Dermis blood vessel endothelial cell (primary cell): ENCODE data around the gene ELF5. TPM values are rescaled to one million over a fixed set of nuclear protein-coding genes. Genes with fewer than 3 reads are reported as not detected.

Experiments used
- DNase-seq: peaks from one replicate; pipeline ENCODE4 v3.0.0; 2010
- total RNA-seq: library from RNA; depleted of rRNA; stranded (reverse); fragments of >200 nt; gene quantifications from 2 replicates; pipeline ENCODE4 v1.2.3, GENCODE V29; 2014

Gene ELF5
- total RNA-seq, 1 donor from 2014 or later, result not detected

DNA sequence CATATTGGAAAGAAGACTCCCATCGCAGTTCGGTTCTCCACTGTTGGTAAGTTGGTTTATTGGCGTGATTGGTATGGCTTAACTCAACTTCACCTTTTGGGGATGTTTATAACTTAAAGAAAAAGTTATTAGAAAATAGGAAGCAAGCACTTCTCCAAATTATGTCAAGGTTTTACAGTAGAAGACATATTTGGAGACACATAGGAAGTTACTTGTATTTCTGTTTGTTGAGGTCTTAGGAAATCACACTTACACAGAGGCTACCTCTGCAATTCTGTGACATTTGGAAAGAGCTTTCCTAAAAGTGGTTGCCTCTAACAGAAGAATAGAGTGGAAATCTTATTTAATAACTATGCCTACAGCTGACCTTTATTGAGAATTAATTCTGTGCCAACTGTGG is 62.5 kb downstream of the ELF5 start:
- no peak for DNase-seq

DNA sequence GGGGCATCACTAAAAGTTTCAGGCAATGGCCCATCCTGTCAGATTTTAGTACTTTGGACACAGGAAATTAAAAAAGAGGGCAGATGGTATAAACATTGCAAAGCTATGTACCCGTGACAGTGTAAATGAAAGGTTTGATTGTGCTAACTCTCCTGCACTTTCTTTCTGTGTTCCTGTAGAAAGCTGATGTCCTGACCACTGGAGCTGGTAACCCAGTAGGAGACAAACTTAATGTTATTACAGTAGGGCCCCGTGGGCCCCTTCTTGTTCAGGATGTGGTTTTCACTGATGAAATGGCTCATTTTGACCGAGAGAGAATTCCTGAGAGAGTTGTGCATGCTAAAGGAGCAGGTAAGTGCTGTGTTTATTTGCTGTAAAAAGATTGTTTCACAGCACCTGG is 64.6 kb downstream of the ELF5 start:
- DNase-seq, result no peak

DNA sequence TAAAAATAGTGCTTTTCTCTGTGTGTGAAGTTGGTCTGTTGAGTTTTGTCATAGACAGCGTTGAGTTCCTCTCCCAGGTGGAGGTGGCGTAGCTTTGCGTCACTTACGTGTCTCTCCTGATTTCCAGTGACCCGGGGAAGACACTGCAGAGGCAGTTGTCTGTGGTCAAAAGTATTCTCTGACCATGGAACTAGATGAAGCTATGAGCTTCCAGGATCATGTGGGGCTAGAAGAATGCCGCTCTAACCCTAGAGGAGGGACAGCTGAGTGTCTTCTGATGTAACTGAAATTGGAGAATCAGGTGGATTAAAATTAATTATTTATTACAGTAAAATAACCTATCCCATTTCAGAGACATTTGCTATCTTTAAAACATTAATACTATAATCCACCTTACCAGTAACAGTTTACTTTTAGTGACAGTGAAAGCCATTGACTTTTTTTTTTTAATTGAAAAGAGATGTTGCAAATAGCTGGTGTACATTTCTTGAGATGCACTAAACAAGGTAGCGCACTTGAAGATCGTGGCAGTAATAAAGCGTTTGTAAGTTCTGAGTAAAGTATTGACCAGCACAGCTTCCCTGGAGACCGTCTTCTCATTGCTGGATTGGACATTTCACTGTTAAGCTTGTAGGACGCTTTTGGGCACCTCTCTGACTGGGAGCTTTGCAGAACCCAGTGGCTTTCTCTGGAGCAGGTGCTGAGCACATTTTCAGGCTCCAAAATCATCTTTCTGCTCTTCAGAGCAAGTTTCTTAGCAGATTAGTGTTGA is 65.2 kb downstream of the ELF5 start:
- no peak for DNase-seq

DNA sequence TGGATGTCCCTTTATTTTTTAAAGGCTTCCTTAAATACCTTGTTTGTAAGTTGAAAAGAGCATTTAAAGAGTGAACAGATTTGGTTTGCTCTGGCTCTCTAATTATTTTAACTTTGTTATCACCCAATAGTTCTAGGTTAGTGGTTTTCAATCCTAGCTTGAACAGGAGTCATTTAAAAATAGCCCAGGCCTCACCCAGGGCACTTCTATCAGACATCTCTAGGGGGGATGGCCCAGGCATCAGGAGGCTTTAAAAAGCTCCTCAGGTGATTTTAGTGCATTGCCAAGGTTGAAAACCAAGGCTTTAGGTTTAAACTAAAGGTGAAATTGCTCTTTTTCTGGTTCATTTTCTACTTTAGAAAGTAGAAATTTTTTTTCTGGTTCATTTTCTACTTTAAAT is 66.5 kb downstream of the ELF5 start:
- DNase-seq, result no peak

DNA sequence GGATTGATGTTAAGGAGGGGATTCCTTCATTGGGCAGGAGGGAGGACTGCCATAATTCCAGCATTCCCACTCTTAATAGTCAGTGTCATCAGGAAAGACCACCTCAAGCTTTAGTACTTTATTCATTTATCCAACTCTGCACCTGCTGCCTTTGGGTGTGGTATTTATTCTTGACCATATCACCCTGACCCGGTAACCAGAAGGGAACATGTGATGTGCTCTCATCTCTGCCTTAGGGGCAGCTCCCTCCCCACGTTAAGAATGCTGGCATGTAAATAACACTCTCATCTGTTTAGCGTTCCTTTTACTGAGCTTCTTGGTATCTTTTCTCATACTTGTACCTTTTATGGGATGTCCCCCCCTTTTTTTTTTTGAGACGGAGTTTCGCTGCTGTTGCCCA is 67.2 kb downstream of the ELF5 start:
- no peak for DNase-seq

DNA sequence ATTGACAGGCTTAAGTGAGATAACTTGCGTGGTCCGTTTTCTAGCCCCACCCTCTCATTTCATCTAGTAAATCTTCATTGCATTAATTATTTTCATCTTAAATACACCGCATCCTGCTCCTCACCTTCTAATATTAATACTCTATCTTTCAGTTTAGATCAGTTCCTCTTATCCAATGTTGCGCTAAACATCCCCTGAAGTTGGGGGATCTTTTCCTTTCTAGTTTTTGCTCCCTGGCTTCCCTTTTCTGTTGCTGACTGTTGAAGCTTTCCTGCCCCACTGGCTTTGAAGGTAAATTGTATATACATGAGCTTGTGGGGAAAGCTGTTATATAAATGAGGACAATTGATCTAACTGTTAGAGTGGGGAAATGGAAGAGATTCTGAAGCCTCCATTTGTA is 67.6 kb downstream of the ELF5 start:
- no peak for DNase-seq

DNA sequence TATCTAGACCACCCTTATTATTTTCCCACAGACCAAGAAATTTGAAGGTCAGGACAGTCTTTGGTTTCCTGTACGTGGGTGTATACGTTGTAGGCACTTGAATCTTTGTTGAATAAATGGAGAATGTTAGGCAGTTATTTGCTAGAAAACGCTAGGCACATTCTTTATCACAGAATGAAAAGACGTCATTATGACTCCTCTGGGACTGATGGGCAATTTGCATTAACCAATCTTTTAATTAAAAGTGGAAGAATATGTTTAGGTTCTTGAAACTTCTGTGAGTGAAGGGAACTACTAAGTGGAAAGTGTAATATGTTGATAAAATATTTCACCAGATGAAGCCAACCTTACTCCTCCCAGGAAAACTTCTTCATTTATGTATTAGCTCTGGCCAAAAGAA is 69.2 kb downstream of the ELF5 start:
- DNase-seq, result no peak

DNA sequence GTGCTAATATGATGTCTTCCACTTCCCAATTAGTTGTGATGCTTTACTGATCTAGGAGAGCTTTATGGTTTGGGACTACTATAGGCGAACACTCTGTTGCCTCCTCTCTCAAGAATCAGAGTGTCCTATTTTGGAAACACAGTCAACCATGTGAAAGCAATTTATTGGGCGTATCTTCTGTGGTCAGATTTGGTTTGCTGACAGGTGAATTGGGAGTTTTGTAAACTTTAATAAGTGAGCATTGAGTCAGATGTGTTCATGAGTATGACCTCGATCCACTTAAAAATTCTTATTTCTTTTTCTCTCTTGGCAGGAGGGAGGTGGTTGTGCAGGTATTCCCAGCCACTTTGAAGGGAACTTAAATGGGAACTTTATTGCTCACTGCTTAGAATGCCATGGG is 70.5 kb downstream of the ELF5 start:
- no peak for DNase-seq

DNA sequence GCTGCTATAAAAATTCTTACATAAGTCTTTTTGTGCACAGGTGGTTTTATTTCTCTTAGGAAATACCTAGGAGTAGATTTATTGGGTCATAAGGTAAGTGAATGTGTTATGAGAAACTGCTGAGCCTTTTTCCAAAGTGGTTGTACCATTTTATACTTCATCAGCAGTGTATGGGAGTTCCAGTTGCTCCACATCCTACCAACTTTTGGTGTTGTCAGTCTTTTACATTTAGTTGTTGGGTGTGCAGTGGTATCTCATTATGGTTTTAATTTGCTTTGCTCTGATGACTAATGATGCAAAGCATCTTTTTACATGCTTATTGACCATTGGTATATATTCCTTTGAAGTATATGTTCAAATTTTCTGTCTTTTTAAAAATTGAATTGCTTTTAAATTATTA is 71.8 kb downstream of the ELF5 start:
- DNase-seq, result no peak

DNA sequence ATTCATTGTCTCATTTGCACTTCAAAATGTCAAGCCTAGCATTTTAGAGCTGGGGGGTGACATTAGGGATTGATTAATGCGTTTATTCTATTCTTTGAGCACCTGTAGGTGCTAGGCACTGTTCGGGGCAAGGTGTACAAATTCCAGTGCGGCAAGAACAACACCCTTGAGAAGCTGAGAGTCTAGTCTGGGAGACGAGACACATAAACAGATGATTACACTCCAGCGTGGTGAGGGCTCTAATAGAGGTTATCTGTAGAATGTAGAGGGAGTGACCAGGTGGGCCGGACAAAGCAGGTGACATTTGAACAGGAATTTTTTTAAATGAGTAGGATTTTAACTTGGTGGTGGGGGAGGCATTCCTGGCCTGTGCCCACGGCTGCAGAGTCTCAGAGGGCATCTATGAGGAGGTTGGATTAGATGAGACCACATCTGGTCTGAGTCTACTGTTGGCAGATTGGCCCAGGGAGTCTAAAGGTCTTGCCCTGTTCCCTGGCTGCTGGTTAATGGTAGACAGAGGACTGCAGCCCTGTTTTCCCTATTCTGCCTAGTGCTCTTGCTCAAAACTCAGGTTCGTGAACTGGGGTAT is 73.9 kb downstream of the ELF5 start:
- DNase-seq, result no peak

DNA sequence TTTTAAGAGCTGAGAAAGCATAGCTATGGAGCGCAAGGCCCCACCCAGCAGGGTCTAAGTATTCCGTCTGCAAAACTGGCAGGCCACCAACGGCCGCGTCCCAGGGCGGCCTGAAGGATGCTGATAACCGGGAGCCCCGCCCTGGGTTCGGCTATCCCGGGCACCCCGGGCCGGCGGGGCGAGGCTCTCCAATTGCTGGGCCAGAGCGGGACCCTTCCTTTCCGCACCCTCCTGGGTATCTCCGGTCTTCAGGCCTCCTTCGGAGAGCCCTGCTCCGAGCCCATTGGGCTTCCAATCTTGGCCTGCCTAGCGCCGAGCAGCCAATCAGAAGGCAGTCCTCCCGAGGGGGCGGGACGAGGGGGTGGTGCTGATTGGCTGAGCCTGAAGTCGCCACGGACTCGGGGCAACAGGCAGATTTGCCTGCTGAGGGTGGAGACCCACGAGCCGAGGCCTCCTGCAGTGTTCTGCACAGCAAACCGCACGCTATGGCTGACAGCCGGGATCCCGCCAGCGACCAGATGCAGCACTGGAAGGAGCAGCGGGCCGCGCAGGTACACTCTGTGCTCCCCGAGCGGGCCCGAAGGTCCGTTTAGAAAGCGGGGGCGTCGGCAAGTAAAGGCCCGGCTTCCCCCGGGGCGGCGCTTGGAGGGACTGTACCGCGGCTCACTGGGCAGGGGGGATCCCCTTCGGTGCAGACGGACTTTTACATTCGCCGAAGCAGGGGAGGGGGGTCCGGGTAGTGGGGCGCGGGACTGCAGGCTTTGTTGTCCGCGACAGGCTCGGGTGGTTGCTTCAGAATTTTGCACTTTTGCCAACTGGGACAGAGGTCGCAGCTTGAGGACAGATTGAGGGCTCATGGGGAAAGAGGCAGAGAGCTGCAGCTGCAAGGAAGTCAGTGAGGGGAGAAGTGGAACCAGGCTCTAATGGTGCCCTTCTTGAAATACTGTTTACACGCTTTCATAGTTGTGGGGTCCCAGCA is 74.8 kb downstream of the ELF5 start, which contains the start of gene CAT:
Gene CAT (plus strand): TSS at position 406 of the 979 bp plus-strand sequence. CDS start 80 bp downstream, at position 486.
- DNase-seq, result peak; percentile 98

DNA sequence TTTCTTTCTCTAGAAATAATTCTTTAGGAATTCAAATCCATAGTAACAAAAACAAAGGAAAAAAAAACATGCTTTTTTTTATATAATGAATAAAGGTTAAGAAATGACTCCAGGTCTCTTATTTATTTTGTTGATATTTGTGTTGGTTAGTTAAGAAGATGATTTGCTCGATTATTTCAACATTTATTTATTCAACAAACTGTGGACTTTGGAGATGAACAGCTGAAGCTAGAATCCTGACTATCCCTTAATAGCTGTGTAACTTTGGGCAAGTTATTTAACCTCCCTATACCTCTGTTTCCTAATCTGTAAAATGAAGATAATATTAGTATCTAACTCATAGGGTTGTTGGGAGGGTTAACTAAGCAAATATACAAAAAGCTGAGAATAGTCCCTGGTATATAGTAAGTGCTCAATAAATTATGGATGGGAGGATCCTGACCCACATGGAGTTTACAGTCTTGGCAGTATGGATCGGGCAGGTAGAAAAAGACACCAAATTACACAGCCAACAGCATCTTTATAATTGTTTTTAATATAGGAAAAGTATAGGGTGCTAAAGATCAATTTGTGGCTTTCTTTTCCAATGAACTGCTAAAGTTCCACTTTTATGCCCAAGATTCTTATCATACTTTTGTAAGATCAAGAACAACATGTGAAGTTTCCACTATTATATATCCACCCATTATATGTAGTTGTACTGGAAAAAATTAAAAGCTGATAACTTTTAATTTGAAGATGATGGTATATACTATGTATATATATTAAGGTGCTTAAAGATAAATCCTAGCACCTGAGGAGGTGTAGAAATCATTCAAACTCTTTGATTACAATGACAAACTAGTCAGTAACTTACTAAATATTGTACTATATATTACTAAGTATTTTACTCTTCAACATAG is 76.1 kb downstream of the ELF5 start:
- DNase-seq, result no peak

DNA sequence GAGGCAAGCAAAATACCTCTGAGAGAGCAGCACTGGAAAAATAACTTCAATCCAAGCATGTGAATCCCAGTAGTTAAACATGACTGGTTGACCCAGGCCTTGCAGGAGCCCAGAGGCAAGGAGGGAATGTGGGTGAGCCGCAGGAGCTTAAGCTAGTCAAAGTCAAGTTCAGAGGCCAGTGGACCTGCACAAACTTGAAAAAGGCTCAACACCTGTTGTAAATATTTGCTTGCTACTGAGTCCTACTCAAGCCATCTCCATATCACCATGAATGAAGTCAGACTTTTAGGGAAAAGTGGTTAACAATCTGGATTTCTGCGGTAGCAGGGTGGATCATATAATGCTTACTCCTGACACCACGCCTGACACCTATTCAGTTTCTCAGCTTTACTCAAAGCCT is 79.7 kb downstream of the ELF5 start:
- no peak for DNase-seq

DNA sequence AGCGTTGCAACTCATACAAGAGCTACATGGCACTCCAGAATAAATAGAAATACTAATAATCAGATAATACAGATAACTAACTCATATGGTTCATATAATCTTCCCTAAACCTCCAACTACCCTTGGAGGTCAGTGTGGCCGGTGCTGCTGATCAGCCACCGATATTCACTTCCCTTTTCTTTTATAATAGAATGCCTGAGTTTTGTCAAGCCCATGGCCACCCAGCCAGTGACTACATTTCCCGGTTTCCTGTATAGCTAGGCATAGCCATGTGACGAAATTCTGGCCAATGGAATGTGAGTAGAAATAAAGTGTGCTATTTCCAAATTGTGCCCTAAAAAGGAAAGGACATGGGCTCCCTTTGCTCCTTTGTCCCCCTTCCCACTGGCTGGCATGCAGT is 80.8 kb downstream of the ELF5 start:
- DNase-seq, result no peak

DNA sequence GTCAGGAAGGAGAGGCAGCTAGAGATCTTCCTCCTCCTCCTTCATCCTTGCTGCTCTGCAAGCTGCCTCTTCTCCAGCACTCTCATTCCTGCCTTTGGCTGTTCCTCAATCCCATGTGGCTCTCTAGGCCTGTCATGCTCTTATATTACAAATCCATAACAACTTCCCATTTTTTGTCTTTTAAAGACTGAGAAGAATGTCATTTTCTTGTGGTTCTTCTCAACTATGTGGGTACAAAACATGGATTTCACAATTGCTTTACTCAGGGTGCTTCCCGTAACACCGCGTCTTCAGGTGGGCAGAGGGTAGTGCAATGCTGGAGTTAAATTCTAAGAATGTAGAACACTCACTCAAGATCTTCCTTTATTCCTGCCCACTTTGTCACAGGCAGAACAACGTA is 81.6 kb downstream of the ELF5 start:
- DNase-seq, result no peak

Other genes starting within 250 kb of the ELF5 start
- 0.23 and 0.34 TPM in 2 replicates for gene ABTB2, start 155.8 kb downstream of the ELF5 start, total RNA-seq
- gene CAT, start 74.9 kb downstream of the ELF5 start, total RNA-seq, result 60.9 and 83.6 TPM in 2 replicates
- gene EHF, start 107.3 kb upstream of the ELF5 start, total RNA-seq, result 0.05 and 0.17 TPM in 2 replicates